Epithelial cell of umbilical artery (primary cell): ENCODE measurements around the gene IFNA10. TPM values are rescaled to one million over a fixed set of nuclear protein-coding genes. Genes with fewer than 3 reads are reported as not detected.

Experiments
- total RNA-seq: library from RNA; depleted of rRNA; stranded (reverse); fragments of >200 nt; gene quantifications from 2 replicates; pipeline ENCODE4 v1.2.3, GENCODE V29; 2014

Gene IFNA10
- not detected in 2 replicates for total RNA-seq

GRCh38 chr9:21207043-21207442 is at the start of gene IFNA10:
IFNA10 (minus strand) TSS chr9:21207143; CDS start chr9:21207097, 46 bp downstream.

DNA sequence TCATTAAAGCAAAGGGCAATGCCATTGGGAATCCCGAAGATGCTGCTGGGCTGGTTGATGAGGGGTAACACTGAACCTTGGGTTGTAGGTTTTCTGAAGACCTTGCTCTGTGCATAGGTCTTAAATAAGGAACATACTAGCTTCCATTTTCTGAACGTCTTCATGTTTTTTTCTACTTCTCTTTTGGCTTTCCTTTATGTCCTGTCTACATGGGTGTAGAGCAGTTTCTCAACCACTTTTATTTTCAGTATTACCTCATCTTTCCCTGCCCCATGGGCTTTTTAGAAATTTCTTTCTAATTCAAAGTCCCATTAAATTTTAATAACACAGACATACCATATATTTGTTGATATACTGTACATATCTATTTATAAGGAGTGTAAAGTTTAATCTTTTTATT is 33.0 kb upstream of the IFNA10 start, which contains the start of gene IFNA14:
Gene IFNA14 (minus strand): TSS at position 95 of the 400 bp plus-strand sequence. CDS start 70 bp downstream, at position 25.

GRCh38 chr9:21228122-21228521 is 21.2 kb upstream of the IFNA10 start, which contains the start of gene IFNA17:
IFNA17 (minus strand) TSS chr9:21228222; CDS start chr9:21228173, 49 bp downstream.

GRCh38 chr9:21217211-21217610 is 10.3 kb upstream of the IFNA10 start, which contains the start of gene IFNA16:
IFNA16 (minus strand) TSS chr9:21217311; CDS start chr9:21217305, 6 bp downstream.

DNA sequence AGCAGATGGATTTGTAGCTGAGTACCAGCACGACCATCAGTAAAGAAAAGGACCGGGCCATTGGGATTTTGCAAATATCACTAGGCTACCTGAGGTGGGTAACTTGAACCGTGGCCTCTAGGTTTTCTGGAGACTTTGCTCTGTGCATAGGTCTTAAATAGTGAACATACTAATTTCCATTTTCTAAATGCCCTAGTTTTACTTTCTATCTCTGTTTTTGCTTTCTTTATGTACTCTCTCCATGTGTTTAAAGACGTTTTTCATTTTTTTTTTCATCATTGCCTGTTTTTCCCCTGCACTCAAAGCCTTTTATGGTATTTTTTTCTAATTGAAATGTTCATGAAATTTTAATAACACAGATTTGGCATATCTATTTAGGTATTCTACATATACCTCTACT is 4.8 kb downstream of the IFNA10 start, which contains the start of gene IFNA7:
Gene IFNA7 (minus strand): TSS at position 101 of the 400 bp plus-strand sequence. CDS start 40 bp downstream, at position 61.

DNA sequence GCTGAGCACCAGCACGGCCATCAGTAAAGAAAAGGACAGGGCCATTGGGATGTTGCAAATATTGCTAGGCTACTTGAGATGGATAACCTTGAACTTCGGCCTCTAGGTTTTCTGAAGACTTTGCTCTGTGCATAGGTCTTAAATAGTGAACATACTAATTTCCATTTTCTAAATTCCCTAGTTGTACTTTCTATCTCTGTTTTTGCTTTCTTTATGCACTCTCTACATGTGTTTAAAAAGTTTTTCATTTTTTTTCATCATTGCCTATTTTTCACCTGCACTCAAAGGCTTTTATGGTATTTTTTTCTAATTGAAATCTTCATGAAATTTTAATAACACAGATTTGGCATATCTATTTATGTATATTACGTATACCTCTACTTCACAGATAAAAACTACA is 19.5 kb downstream of the IFNA10 start, which contains the start of gene IFNA4:
Gene IFNA4 (minus strand): TSS at position 101 of the 400 bp plus-strand sequence. CDS start 56 bp downstream, at position 45.

GRCh38 chr9:21166560-21166959 is 40.4 kb downstream of the IFNA10 start, which contains the start of gene IFNA21:
IFNA21 (minus strand) TSS chr9:21166660; CDS start chr9:21166612, 48 bp downstream.

Other genes starting within 250 kb of the IFNA10 start
- 1.6 and 2.6 TPM in 2 replicates for gene HACD4, start 175.5 kb downstream of the IFNA10 start, total RNA-seq
- 0.46 TPM in 1 of 2 replicates, not detected in the other for gene IFNB1, start 129.2 kb downstream of the IFNA10 start, total RNA-seq
- not detected in 2 replicates for gene IFNW1, start 65.3 kb downstream of the IFNA10 start, total RNA-seq
- not detected in 2 replicates for gene IFNA21, start 40.5 kb downstream of the IFNA10 start, total RNA-seq
- gene IFNA4, start 19.6 kb downstream of the IFNA10 start, total RNA-seq, result not detected in 2 replicates
- gene IFNA7, start 4.9 kb downstream of the IFNA10 start, total RNA-seq, result not detected in 2 replicates
- not detected in 2 replicates for gene IFNA16, start 10.2 kb upstream of the IFNA10 start, total RNA-seq
- gene IFNA17, start 21.1 kb upstream of the IFNA10 start, total RNA-seq, result not detected in 2 replicates
- not detected in 2 replicates for gene IFNA14, start 32.9 kb upstream of the IFNA10 start, total RNA-seq
- under 0.01 TPM in 1 of 2 replicates, not detected in the other for gene IFNA5, start 98.2 kb upstream of the IFNA10 start, total RNA-seq
- 37.7 and 38.8 TPM in 2 replicates for gene KLHL9, start 128.3 kb upstream of the IFNA10 start, total RNA-seq
- not detected in 2 replicates for gene IFNA6, start 143.7 kb upstream of the IFNA10 start, total RNA-seq
- gene IFNA13, start 160.9 kb upstream of the IFNA10 start, total RNA-seq, result not detected in 2 replicates
- not detected in 2 replicates for gene IFNA2, start 178.3 kb upstream of the IFNA10 start, total RNA-seq
- not detected in 2 replicates for gene IFNA8, start 202.0 kb upstream of the IFNA10 start, total RNA-seq
- gene IFNA1, start 233.3 kb upstream of the IFNA10 start, total RNA-seq, result not detected in 2 replicates